OCI-LY7 (cell line): ENCODE measurements around the gene SLC18A3.

Experiments used
- EZH2phosphoT487 ChIP-seq: fragments of 200-600 bp; sonication (generic); IDR thresholded peaks from 2 replicates; pipeline ENCODE4 v1.6.1; 2018; ENCODE audit warnings: low read depth, borderline replicate concordance, mild to moderate bottlenecking, mixed run types, antibody characterized with exemption, low read length, moderate library complexity, mixed read lengths
- TF ChIP-seq, protein P1 (sequence below): fragments of 200-600 bp; sonication (generic); conservative IDR thresholded peaks from 2 replicates; pipeline ENCODE4 v1.5.1; 2014; ENCODE audit warnings: mild to moderate bottlenecking, antibody characterized with exemption, low read length, moderate library complexity, mixed read lengths

DNA sequence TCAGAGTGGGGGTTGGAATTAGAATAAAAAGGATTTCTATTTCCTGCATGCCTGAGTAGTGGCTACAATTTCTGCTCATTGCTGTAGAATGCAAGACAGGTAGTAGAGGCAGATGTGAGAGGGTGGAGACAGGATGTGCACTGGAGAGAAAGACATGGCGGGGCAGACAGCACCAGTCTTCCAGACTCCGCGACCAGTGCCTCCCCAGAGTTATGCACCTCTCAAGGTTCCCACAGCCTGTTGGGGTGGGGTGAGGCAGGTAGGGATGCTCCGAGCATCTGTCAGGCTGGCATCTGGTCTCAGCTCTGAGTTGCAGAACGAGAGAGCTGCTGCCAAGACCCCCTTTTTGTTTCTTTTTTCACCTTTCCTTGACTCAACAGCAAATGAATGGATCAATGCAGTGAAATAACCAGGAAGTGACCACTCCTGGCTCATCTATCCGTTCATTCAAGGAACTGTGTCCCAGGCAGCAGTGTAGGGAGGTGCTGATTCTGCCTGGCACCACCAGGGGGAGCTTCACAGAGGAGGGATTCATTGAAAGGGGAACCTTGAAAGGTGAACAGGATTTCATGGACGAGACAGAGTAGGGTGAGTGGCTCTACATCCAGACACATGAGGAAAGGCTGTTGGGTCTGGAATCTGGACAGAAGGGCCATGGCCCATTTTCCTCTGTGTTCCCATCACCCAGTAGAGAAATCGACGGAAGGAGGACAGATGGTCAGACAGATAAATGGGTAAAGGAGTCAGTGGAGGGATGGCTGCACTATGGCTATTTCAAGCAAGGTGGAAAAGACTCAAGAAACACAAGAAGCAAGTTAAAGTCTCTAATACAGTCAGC, 17.2 kb upstream of the SLC18A3 start:
- TF ChIP-seq, protein P1, sequence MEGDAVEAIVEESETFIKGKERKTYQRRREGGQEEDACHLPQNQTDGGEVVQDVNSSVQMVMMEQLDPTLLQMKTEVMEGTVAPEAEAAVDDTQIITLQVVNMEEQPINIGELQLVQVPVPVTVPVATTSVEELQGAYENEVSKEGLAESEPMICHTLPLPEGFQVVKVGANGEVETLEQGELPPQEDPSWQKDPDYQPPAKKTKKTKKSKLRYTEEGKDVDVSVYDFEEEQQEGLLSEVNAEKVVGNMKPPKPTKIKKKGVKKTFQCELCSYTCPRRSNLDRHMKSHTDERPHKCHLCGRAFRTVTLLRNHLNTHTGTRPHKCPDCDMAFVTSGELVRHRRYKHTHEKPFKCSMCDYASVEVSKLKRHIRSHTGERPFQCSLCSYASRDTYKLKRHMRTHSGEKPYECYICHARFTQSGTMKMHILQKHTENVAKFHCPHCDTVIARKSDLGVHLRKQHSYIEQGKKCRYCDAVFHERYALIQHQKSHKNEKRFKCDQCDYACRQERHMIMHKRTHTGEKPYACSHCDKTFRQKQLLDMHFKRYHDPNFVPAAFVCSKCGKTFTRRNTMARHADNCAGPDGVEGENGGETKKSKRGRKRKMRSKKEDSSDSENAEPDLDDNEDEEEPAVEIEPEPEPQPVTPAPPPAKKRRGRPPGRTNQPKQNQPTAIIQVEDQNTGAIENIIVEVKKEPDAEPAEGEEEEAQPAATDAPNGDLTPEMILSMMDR, result peak; percentile 88
- TF ChIP-seq EZH2phosphoT487, result no peak
